Stimulated activated CD8-positive, alpha-beta memory T cell treated with anti-CD3 and anti-CD28 coated beads, Interleukin-2, amount 100 ng/mL, for 48 hours (primary cell): ENCODE data around the gene NEIL1.
"Not testable (repeated sequence)": the region's sequence is repeated elsewhere in the genome, so short reads cannot be mapped to it uniquely, and the experiment has no call there.

Experiments
- DNase-seq, 2 donors: peaks; one replicate each; pipeline ENCODE4 v3.0.0-alpha.2; 2020; ENCODE audit warnings: low read depth in 2 of 2

Gene NEIL1

GRCh38 chr15:75371901-75372688 is 25.3 kb downstream of the NEIL1 start:
- no peak for DNase-seq

- DNase-seq = no peak
Measured at GRCh38 chr15:75380773-75381172, 33.9 kb downstream of the NEIL1 start.

- not testable (repeated sequence) for DNase-seq
Measured at GRCh38 chr15:75383986-75384385, 37.1 kb downstream of the NEIL1 start.

- DNase-seq = no peak
Measured at GRCh38 chr15:75389791-75390382, 43.0 kb downstream of the NEIL1 start.

- DNase-seq = no peak
Measured at GRCh38 chr15:75397494-75397893, 50.7 kb downstream of the NEIL1 start.

GRCh38 chr15:75403892-75404291 is 57.1 kb downstream of the NEIL1 start:
- DNase-seq = no peak
